NCI-H1092 (cell line): ENCODE results near the gene APEX1.
A peak's percentile ranks its signal among the peaks of the same experiment; 100 is the strongest.
"Not testable (repeated sequence)": the region's sequence is repeated elsewhere in the genome, so short reads cannot be mapped to it uniquely, and the experiment has no call there.

Source experiments
- DNase-seq: peaks from one replicate; lab custom pipeline; 2025; lab: John Stamatoyannopoulos, UW

Gene APEX1

GRCh38 chr14:20435582-20436362 is 19.3 kb upstream of the APEX1 start, which contains the start of gene KLHL33:
KLHL33 (minus strand) TSS chr14:20436166; CDS start chr14:20435811, 355 bp downstream.
- DNase-seq: no peak

- DNase-seq: no peak
Observed at GRCh38 chr14:20436363-20436755, 18.7 kb upstream of the APEX1 start.

DNA sequence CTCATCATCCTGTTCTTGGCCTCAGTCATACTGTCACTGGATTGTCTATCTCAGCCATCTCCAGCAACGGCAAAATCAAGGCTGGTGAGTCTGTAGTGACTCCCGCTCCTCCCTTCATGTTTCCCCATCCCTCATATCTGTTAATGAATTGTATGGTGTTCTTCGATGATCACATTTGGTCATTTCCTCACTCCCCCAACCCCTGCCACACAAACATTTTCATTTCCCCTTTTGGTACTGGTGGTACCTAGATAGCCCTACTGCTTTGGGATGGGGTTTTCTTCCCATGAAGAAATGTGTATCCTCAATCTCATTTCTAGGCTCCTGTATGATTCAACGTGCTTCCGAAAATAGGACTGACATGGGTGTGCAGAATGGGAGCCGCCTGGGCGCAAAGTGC is 16.4 kb upstream of the APEX1 start:
- DNase-seq: no peak

- no peak for DNase-seq
Observed at GRCh38 chr14:20440465-20440864, 14.6 kb upstream of the APEX1 start.

- no peak for DNase-seq
Observed at GRCh38 chr14:20440882-20441281, 14.1 kb upstream of the APEX1 start.

DNA sequence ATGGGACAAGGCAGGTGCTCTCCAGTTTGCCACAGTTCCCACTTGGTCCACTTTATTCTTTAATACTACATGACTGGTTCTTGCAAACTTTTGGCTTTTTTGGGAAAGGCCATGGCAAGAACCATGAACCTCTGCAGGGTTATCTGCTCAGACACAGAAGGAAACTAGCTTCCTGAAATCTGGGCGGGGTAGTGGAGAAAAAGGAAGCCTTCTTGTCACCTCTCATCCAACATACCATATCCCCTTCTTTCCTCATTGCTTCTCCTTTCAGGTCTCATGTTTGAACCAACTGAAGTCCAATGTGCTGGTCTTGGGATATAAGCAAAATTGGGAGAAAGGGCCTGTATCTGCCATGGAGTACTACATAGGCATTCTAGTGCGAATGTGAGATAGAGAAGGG is 13.6 kb upstream of the APEX1 start:
- DNase-seq: no peak

DNA sequence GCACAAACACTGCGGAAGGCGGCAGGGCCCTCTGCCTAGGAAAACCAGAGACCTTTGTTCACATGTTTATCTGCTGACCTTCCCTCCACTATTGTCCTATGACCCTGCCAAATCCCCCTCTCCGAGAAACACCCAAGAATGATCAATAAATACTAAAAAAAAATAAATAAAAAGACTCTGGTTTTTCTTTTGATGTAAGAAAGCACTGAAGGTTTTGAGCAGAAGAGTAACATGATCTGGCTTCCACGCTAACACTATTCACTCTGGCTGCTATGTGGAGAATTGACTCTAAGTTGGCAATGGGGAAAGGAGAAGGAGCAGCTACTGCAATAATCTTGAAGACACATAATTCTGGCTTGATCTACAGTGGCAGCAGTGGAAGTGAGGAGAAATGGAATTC is 11.4 kb upstream of the APEX1 start:
- DNase-seq: not testable (repeated sequence)

- DNase-seq: no peak
Observed at GRCh38 chr14:20446889-20447288, 8.1 kb upstream of the APEX1 start.

- not testable (repeated sequence) for DNase-seq
Observed at GRCh38 chr14:20452831-20453230, 2.2 kb upstream of the APEX1 start.

GRCh38 chr14:20455355-20456300 is 602 bp downstream of the APEX1 start:
- DNase-seq: peak; percentile 87

GRCh38 chr14:20456971-20457370 is 1.9 kb downstream of the APEX1 start:
- DNase-seq: no peak

DNA sequence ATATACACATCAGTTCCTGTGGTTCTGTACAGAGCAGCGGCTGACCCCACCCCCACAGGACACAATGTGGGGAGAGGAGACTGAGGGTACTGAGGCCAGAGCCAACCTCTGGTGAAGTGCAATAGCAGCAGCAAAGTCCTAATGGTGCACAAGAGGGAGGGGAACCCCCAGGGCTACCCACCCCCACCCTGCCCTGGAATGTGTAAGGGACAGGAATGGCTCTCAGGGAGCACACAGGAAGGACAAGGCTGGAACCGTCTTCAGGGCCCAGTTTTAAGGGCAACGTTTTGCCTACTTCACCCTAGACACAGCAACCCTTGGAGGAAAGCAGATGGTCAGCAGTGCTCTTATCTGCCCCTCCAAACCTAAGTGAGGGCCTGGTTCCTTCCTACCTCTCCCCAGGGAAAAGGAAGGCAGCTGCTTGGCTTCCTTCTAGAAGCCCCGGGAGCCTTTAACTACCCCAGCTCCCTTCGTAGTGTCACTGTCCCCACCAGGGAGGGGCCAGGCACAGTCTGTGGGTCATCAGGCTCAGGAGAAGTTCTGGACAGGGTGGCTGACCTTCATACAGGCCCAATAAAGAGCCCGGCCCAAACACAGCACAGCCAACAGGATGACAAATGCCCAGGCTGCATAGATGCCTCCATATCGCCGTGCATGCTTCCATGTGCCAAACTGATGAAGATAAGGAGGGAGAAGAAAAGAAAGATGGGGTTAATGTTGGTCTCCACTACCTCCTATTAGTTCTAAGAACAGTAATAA is 3.2 kb downstream of the APEX1 start:
- no peak for DNase-seq

DNA sequence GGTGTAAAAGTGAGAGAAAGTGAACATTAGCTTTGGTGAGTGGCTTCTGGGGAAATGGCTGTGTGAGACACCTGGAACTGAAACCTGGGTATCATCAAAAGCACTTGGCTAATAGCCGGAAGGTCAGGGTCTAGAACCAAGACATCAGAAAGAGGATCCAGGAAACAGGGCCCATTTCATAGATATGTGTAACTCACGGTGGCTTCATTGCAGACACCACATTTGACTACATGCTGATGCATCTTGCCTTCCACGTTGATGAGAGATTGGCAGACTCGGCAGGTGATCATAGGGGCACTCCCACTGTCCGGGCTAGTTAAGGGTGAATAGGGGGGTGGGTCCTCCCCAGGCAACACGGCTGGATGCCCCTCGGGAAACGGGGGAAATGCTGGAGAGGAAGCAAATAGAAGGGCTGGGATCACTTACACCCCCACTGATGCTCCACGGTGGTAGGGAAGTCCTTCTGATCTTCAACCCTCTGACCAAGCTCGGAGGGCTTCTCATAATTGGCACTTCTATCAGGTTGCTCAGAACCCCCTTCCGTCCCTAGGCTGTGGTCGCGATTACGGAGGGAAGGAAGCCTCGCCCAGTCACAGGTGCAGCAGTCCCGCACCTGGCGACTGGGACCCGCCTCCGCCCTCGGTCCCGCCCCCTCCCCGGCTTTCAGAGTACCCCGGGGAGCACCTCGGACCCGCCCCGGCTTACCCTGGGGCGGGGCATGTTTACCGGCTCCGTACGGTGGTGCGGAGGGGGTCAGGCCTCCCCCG is 5.6 kb downstream of the APEX1 start:
- DNase-seq: no peak

- DNase-seq: peak; percentile 100
Observed at GRCh38 chr14:20461225-20462141, 6.5 kb downstream of the APEX1 start, which contains the start of gene PIP4P1. PIP4P1 (minus strand) TSS chr14:20461434; CDS start chr14:20461325, 109 bp downstream.

- no peak for DNase-seq
Observed at GRCh38 chr14:20468764-20469241, 13.8 kb downstream of the APEX1 start.

DNA sequence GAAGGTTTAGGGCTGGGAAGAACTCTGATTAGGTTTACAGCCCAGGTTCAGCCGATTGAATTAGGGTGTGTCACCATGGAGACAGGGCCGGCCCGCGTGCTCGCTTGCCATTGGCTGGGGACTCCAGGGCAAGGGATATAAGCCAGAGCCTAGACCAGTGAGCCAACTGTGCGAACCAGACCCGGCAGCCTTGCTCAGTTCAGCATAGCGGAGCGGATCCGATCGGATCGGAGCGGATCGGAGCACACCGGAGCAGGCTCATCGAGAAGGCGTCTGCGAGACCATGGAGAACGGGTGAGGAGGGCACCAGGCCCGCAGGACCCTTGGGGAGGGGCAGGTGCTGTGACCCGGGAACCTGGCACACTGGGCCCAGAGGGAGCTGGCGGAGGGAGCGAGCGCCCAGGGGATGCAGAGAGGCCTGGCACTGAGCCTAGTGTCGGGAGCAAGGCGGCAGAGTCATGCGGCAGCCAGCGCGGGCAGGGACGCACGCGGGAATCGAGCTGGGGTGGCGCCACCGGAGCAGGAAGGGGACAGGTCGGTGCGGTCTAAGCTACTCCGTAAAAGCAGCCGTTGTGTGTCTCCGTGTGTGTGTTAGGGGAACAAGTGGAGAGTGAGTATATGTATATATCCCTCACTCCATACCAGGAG is 14.3 kb downstream of the APEX1 start, which contains the start of gene PNP:
Gene PNP, plus strand, starts transcription at position 165 of the 648 bp plus-strand sequence. Its CDS starts 119 bp downstream, at position 284.
- peak; percentile 97 for DNase-seq

GRCh38 chr14:20469890-20470602 is 15.0 kb downstream of the APEX1 start:
- no peak for DNase-seq

- DNase-seq: no peak
Observed at GRCh38 chr14:20470603-20470901, 15.5 kb downstream of the APEX1 start.
